Stimulated activated CD8-positive, alpha-beta memory T cell treated with anti-CD3 and anti-CD28 coated beads, Interleukin-15, amount 100 ng/mL, for 24 hours (primary cell): Measurements from ENCODE around the gene E2F2.

Experiments used
- DNase-seq: peaks from one replicate; pipeline ENCODE4 v3.0.0-alpha.2; 2020; ENCODE audit warnings: low read depth

E2F2 gene

GRCh38 chr1:23460519-23460918 lies 70.5 kb downstream of the E2F2 start:
- no peak for DNase-seq

GRCh38 chr1:23459338-23459757 lies 71.7 kb downstream of the E2F2 start:
- no peak for DNase-seq
